ENCODE measurements around the gene SEMA6B. TPM values are rescaled to one million over a fixed set of nuclear protein-coding genes. Genes with fewer than 3 reads are reported as not detected.

Gene SEMA6B
- total and polyA plus RNA-seq, 2 experiments from 2014 or later, result 0.50 to 3.2 TPM

DNA sequence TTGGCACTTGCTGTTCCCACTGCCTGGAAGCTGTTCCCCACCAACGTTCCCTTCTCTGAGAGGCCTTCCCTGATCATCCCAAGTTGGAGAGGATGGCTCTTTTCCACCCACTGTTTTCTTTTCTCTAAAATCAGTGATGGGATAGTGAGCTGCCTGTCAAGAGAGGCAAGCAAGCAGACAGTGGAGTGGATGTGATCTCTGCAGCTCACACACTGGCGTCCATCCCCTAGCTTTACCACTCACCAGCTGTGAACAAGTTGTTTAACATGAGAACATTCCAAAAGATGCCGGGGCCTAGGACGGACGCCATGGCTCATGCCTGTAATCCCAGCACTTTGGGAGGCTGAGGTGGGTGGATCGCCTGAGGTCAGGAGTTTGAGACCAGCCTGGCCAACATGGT lies 28.0 kb upstream of the SEMA6B start:
- H3K9me3 ChIP-seq (ENCODE audit: low read depth), result no peaks in the 10 kb centered on the region
- H3K27ac ChIP-seq, result no peak overlapping the region
- no peaks in the 10 kb centered on the region for H4K20me1 ChIP-seq (ENCODE audit: insufficient read depth, poor library complexity, severe bottlenecking)
- TF ChIP-seq EZH2 (IDR thresholded peaks at IDR 0.05; ENCODE audit: borderline replicate concordance) (no peak), EZH2phosphoT487 (IDR thresholded peaks at IDR 0.05; ENCODE audit: low read depth, severe bottlenecking, unreplicated experiment) (no peak)
- TF ChIP-seq, protein P1, sequence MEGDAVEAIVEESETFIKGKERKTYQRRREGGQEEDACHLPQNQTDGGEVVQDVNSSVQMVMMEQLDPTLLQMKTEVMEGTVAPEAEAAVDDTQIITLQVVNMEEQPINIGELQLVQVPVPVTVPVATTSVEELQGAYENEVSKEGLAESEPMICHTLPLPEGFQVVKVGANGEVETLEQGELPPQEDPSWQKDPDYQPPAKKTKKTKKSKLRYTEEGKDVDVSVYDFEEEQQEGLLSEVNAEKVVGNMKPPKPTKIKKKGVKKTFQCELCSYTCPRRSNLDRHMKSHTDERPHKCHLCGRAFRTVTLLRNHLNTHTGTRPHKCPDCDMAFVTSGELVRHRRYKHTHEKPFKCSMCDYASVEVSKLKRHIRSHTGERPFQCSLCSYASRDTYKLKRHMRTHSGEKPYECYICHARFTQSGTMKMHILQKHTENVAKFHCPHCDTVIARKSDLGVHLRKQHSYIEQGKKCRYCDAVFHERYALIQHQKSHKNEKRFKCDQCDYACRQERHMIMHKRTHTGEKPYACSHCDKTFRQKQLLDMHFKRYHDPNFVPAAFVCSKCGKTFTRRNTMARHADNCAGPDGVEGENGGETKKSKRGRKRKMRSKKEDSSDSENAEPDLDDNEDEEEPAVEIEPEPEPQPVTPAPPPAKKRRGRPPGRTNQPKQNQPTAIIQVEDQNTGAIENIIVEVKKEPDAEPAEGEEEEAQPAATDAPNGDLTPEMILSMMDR (IDR thresholded peaks at IDR 0.05; ENCODE audit: poor library complexity), result no peak
- 88% methylated on average over 6 of the region's 6 CpGs for WGBS (ENCODE audit: low lambda C conversion rate, missing lambda C conversion rate)
- no peak overlapping the region for H3K4me2 ChIP-seq
- H3K4me1 ChIP-seq (ENCODE audit: insufficient read depth), result peaks cover 10% of the 10 kb centered on the region
- no peaks in the 10 kb centered on the region for H3K36me3 ChIP-seq (replicated peaks; ENCODE audit: insufficient read depth, low read depth)
- no peaks in the 10 kb centered on the region for H3K79me2 ChIP-seq
- DNase-seq (ENCODE audit: low spot score), result no peak
- peaks cover 7% of the 10 kb centered on the region for H3K27me3 ChIP-seq
- no peak overlapping the region for H3K4me3 ChIP-seq
- H2AFZ ChIP-seq, result no peak overlapping the region
- no peaks in the 10 kb centered on the region for H3K9me2 ChIP-seq (replicated peaks; ENCODE audit: insufficient read depth)

DNA sequence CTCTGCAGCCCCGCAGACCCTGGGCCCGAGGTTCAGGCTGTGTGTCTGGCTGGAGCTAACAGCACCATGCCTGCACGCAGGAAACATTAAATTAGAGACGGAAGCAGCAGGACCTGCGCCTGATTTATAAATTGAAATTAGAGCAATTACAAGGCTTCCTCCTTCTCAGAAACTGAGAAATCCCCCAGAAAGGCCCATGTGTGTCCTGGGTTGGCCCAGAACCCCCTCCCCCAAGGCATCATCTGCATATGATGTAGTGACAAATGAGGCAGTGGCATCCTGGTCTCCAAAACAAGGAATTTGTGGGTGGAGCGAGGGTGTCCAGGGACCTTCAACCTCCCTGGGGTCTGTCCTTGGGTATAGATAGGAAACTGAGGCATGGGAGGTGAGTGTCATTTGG lies 27.2 kb upstream of the SEMA6B start:
- H3K4me1 ChIP-seq (ENCODE audit: insufficient read depth), result peaks cover 10% of the 10 kb centered on the region
- no peak overlapping the region for H3K4me3 ChIP-seq
- H3K4me2 ChIP-seq, result no peak overlapping the region
- H3K27me3 ChIP-seq, result peaks cover 12% of the 10 kb centered on the region
- no peak for DNase-seq (ENCODE audit: low spot score)
- H3K36me3 ChIP-seq (replicated peaks; ENCODE audit: insufficient read depth, low read depth), result no peaks in the 10 kb centered on the region
- TF ChIP-seq, protein P1 (IDR thresholded peaks at IDR 0.05; ENCODE audit: poor library complexity), result no peak
- TF ChIP-seq EZH2 (IDR thresholded peaks at IDR 0.05; ENCODE audit: borderline replicate concordance) (no peak), EZH2phosphoT487 (IDR thresholded peaks at IDR 0.05; ENCODE audit: low read depth, severe bottlenecking, unreplicated experiment) (no peak)
- WGBS (ENCODE audit: low lambda C conversion rate, missing lambda C conversion rate), result 76% methylated on average over 6 of the region's 6 CpGs
- no peaks in the 10 kb centered on the region for H3K79me2 ChIP-seq
- no peak overlapping the region for H3K27ac ChIP-seq
- no peaks in the 10 kb centered on the region for H3K9me2 ChIP-seq (replicated peaks; ENCODE audit: insufficient read depth)
- no peak overlapping the region for H2AFZ ChIP-seq
- H4K20me1 ChIP-seq (ENCODE audit: insufficient read depth, poor library complexity, severe bottlenecking), result no peaks in the 10 kb centered on the region
- no peaks in the 10 kb centered on the region for H3K9me3 ChIP-seq (ENCODE audit: low read depth)

DNA sequence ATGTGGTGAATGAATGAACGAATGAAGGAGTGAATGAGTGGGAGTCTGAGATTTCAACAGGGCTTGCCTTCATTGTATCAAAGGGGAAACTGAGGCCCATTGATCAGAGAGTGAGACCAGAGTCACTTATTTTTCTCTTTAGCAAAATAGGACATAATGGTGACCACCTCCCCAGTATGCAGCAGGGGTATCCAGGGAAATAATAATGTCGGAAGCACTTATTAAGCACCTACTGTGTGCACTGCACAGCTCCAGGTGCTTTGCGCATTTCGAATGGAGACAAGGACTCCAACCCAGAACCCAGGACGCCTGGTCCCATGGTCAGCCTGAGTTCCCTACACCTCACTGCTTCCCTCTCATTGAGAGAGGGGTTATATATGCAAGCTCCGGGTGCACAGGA lies 26.8 kb upstream of the SEMA6B start:
- Histone ChIP-seq H2AFZ (no peak overlapping the region), H3K79me2 (no peaks in the 10 kb centered on the region), H3K36me3 (replicated peaks; ENCODE audit: insufficient read depth, low read depth) (no peaks in the 10 kb centered on the region), H3K9me3 (ENCODE audit: low read depth) (no peaks in the 10 kb centered on the region), H3K4me3 (no peak overlapping the region), H3K27ac (no peak overlapping the region), H3K4me1 (ENCODE audit: insufficient read depth) (peaks cover 10% of the 10 kb centered on the region), H3K9me2 (replicated peaks; ENCODE audit: insufficient read depth) (no peaks in the 10 kb centered on the region), H3K4me2 (no peak overlapping the region), H3K27me3 (peaks cover 12% of the 10 kb centered on the region), H4K20me1 (ENCODE audit: insufficient read depth, poor library complexity, severe bottlenecking) (no peaks in the 10 kb centered on the region)
- WGBS (ENCODE audit: low lambda C conversion rate, missing lambda C conversion rate), result 51% methylated on average over 5 of the region's 6 CpGs
- TF ChIP-seq, protein P1 (IDR thresholded peaks at IDR 0.05; ENCODE audit: poor library complexity), result no peak
- no peak for TF ChIP-seq EZH2phosphoT487 (IDR thresholded peaks at IDR 0.05; ENCODE audit: low read depth, severe bottlenecking, unreplicated experiment)
- no peak for TF ChIP-seq EZH2 (IDR thresholded peaks at IDR 0.05; ENCODE audit: borderline replicate concordance)
- no peak for DNase-seq (ENCODE audit: low spot score)

DNA sequence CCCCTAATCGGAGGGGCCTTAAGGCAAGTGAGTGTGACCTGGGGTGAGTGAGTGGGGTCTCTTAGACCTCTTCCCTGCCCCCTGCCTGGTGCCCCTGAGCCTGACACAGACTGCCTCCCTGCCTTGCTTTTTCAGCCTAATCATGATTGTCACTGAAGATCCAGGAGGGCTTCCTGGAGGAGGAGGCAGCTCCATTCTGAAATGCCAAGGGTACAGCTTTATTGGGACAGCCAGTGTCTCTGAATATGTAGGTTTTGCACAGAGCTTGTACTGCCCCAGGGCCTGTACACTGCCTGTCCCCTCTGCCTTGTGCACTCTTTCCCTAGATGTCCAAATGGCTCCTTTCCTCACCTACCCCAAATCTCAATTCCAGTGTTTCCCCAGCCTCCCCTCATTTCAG lies 26.1 kb upstream of the SEMA6B start:
- no peaks in the 10 kb centered on the region for H3K79me2 ChIP-seq
- 91% methylated on average over 1 of the region's 1 CpG for WGBS (ENCODE audit: low lambda C conversion rate, missing lambda C conversion rate)
- H3K27me3 ChIP-seq, result peaks cover 16% of the 10 kb centered on the region

More for the DNA sequence above, 26.1 kb upstream of the SEMA6B start:
- no peak for TF ChIP-seq EZH2 (IDR thresholded peaks at IDR 0.05; ENCODE audit: borderline replicate concordance)
- TF ChIP-seq, protein P1 (IDR thresholded peaks at IDR 0.05; ENCODE audit: poor library complexity), result no peak
- no peak for TF ChIP-seq EZH2phosphoT487 (IDR thresholded peaks at IDR 0.05; ENCODE audit: low read depth, severe bottlenecking, unreplicated experiment)
- Histone ChIP-seq H3K36me3 (replicated peaks; ENCODE audit: insufficient read depth, low read depth) (no peaks in the 10 kb centered on the region), H3K4me2 (no peak overlapping the region), H2AFZ (no peak overlapping the region), H3K9me3 (ENCODE audit: low read depth) (no peaks in the 10 kb centered on the region), H3K4me1 (ENCODE audit: insufficient read depth) (peaks cover 10% of the 10 kb centered on the region), H3K9me2 (replicated peaks; ENCODE audit: insufficient read depth) (no peaks in the 10 kb centered on the region), H3K27ac (no peak overlapping the region), H4K20me1 (ENCODE audit: insufficient read depth, poor library complexity, severe bottlenecking) (no peaks in the 10 kb centered on the region), H3K4me3 (no peak overlapping the region)
- no peak for DNase-seq (ENCODE audit: low spot score)

Measured in hepatocyte (in vitro differentiated cells).